ENCODE measurements around the gene RAE1. TPM values are rescaled to one million over a fixed set of nuclear protein-coding genes. Genes with fewer than 3 reads are reported as not detected.
A peak's percentile ranks its signal among the peaks of the same experiment; 100 is the strongest.

Gene RAE1
- total and polyA plus RNA-seq, 2 of the 8 experiments (the other 6 are each of a cell fraction or from before 2014, with no cell fraction given), result 35.9 to 44.9 TPM

- Histone ChIP-seq H2AK5ac (ENCODE audit: low read depth, low read length) (no peak overlapping the region), H3K4me2 (ENCODE audit: insufficient read depth in 1 of 2, low read depth in 2 of 2, low read length in 2 of 2) (no peak overlapping the region), H3K79me2 (ENCODE audit: control insufficient read depth in 1 of 2, insufficient read depth in 2 of 2, low read length in 2 of 2) (no peaks in the 10 kb centered on the region), H4K20me1 (replicated peaks in 1 of 2; ENCODE audit: control insufficient read depth in 1 of 2, insufficient read depth in 2 of 2, low read length in 2 of 2) (peaks cover 2% of the 10 kb centered on the region in 2 experiments), H3K14ac (ENCODE audit: insufficient read length) (no peak overlapping the region), H2BK15ac (ENCODE audit: low read length) (no peak overlapping the region), H4K91ac (replicated peaks; ENCODE audit: insufficient read length, low read length) (no peak overlapping the region), H2BK120ac (replicated peaks; ENCODE audit: low read depth, low read length) (no peak overlapping the region), H3K9me3 (ENCODE audit: insufficient read depth in 2 of 2, low read depth in 1 of 2, low read length in 1 of 2) (no peaks in the 10 kb centered on the region), H3K56ac (replicated peaks; ENCODE audit: insufficient read length, low read depth, low read length) (no peak overlapping the region), H4K8ac (ENCODE audit: extremely low read depth, insufficient read depth, low read length) (no peak overlapping the region), H3K23ac (ENCODE audit: insufficient read length) (no peak overlapping the region), H2BK12ac (ENCODE audit: low read depth, low read length) (no peak overlapping the region), H3K4ac (replicated peaks; ENCODE audit: insufficient read length, low read depth, low read length) (no peak overlapping the region), H3K18ac (ENCODE audit: extremely low read depth, low read length) (no peak overlapping the region), H3K79me1 (ENCODE audit: low read depth, low read length) (0 out of 2 replicates have a peak, but pooled peaks cover 3% of the 10 kb centered on the region), H3K9ac (replicated peaks in 1 of 4; ENCODE audit: extremely low read depth in 1 of 4, low read depth in 3 of 4, low read length in 3 of 4) (no peak overlapping the region; a peak in 1 of 7 replicates), H2BK5ac (ENCODE audit: low read depth, low read length) (no peak overlapping the region), H3K27ac (ENCODE audit: low read depth, low read length) (0 out of 2 replicates have a peak overlapping the region, but pooled peaks have one; percentile 4), H3K23me2 (ENCODE audit: low read depth, low read length) (no peaks in the 10 kb centered on the region), H3K36me3 (ENCODE audit: control insufficient read depth in 2 of 4, insufficient read depth in 4 of 4, low read length in 3 of 4) (peaks cover 24 to 72% (median 60%) of the 10 kb centered on the region in 4 experiments; a peak in 7 of 8 replicates), H3K27me3 (replicated peaks in 1 of 4; ENCODE audit: control insufficient read depth in 3 of 4, extremely low read depth in 1 of 4, insufficient read depth in 3 of 4, low read length in 3 of 4) (no peaks in the 10 kb centered on the region; a peak in 1 of 7 replicates), H3K4me1 (replicated peaks in 1 of 4; ENCODE audit: control insufficient read depth in 3 of 4, insufficient read depth in 4 of 4, low read length in 3 of 4) (peaks cover 0 to 10% (median 3%) of the 10 kb centered on the region in 4 experiments; a peak in 3 of 7 replicates), H2BK20ac (ENCODE audit: low read length) (no peak overlapping the region), H3K4me3 (ENCODE audit: extremely low read depth in 1 of 4, insufficient read depth in 2 of 4, low read depth in 3 of 4, low read length in 4 of 4) (no peak overlapping the region), H2AFZ (ENCODE audit: low read length) (no peak overlapping the region), H4K5ac (ENCODE audit: insufficient read length, low read depth, low read length) (no peak overlapping the region)
- POLR2A ChIA-PET (ENCODE audit: partially characterized antibody), result interaction anchor here (3.0 kb wide), 1 partner anchor 11 kb away, joined by 11 read pairs; no protein-coding TSS in a partner anchor
- 90% methylated on average over 12 of the region's 12 CpGs; no CpG with 5 or more reads in 1 of the 2 experiments for WGBS, 2 experiments (ENCODE audit: extremely low coverage in 1 of 2, insufficient coverage in 1 of 2, insufficient read length in 1 of 2, insufficient replicate concordance in 2 of 2, low coverage in 1 of 2, low lambda C conversion rate in 2 of 2, missing lambda C conversion rate in 1 of 2)
- FAIRE-seq (no peak), DNase-seq (ENCODE audit: low read depth in 1 of 2, low spot score in 2 of 2) (no peak)
- TF ChIP-seq SIRT6 (IDR thresholded peaks at IDR 0.05; ENCODE audit: low read length) (no peak), SUZ12 (IDR thresholded peaks at IDR 0.05; ENCODE audit: low read length) (no peak), CHD1 (IDR thresholded peaks at IDR 0.05; ENCODE audit: low read depth, low read length) (no peak), PHF8 (conservative IDR thresholded peaks at IDR 0.05; ENCODE audit: low read depth, low read length) (no peak), JUND (IDR thresholded peaks at IDR 0.05; ENCODE audit: low read length) (no peak), CHD2 (IDR thresholded peaks at IDR 0.05; ENCODE audit: low read length) (no peak), TAF7 (optimal IDR thresholded peaks at IDR 0.05; ENCODE audit: borderline replicate concordance, low read depth, low read length) (no peak), EP300 (IDR thresholded peaks at IDR 0.05; ENCODE audit: borderline replicate concordance in 1 of 2, low read depth in 2 of 2, low read length in 2 of 2) (no peak), CBX8 (IDR thresholded peaks at IDR 0.05; ENCODE audit: borderline replicate concordance, low read depth, low read length) (no peak)
- CTCF ChIA-PET (ENCODE audit: partially characterized antibody), result interaction anchor here (1.2 to 1.6 kb wide), 2 partner anchors 10 to 12 kb away, joined by 4 to 7 read pairs; no protein-coding TSS in a partner anchor
These were observed 23.4 kb downstream of the RAE1 start for GRCh38 chr20:57374343-57374930.

Data from H1 (cell line).